ENCODE results near the gene LRRC32.

The LRRC32 gene

GRCh38 chr11:76691655-76692054, 21.1 kb upstream of the LRRC32 start:
- Histone ChIP-seq H3K4me3 (ENCODE audit: low read length, poor library complexity, severe bottlenecking) (no peak overlapping the region), H3K9ac (ENCODE audit: low read depth, low read length, poor library complexity, severe bottlenecking) (no peak overlapping the region), H3K4me2 (ENCODE audit: low read depth, low read length, poor library complexity, severe bottlenecking) (no peak overlapping the region), H3K36me3 (ENCODE audit: insufficient read depth, low read length) (no peaks in the 10 kb centered on the region), H2AFZ (ENCODE audit: low read length) (no peak overlapping the region), H3K79me2 (ENCODE audit: insufficient read depth, low read length) (no peaks in the 10 kb centered on the region), H3K4me1 (ENCODE audit: insufficient read depth, low read length, poor library complexity, severe bottlenecking) (peaks cover 4% of the 10 kb centered on the region), H3F3A (ENCODE audit: low read depth) (no peaks in the 10 kb centered on the region), H3K27me3 (ENCODE audit: insufficient read depth, low read length, poor library complexity, severe bottlenecking) (no peaks in the 10 kb centered on the region), H3K9me3 (ENCODE audit: insufficient read depth, low read depth, low read length) (no peaks in the 10 kb centered on the region), H3K9me2 (replicated peaks; ENCODE audit: low read depth, low read length) (no peaks in the 10 kb centered on the region), H4K20me1 (ENCODE audit: insufficient read depth, low read length, poor library complexity, severe bottlenecking) (no peaks in the 10 kb centered on the region)
- no peak for TF ChIP-seq CTCF (conservative IDR thresholded peaks at IDR 0.05; ENCODE audit: low read length)
- TF ChIP-seq EZH2phosphoT487 (IDR thresholded peaks at IDR 0.05; ENCODE audit: borderline replicate concordance): no peak

DNA sequence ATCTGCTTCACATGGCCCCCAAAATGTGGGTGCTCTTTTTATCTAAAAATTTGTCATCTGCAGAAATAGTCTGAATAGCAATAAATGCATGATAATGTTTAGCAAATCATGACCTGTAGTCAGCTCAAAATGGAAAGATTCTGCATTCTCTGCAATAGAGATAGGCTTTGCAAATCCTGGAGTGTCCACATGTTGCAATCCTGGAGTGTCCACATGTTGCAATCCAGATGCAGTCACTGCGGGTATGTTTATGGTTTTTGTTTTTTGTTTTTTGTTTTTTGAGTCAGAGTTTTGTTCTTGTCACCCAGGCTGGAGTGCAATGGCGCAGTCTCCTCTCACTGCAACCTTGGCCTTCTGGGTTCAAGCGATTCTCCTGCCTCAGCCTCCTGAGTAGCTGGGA, 20.2 kb upstream of the LRRC32 start:
- Histone ChIP-seq H3F3A (ENCODE audit: low read depth) (no peaks in the 10 kb centered on the region), H4K20me1 (ENCODE audit: insufficient read depth, low read length, poor library complexity, severe bottlenecking) (no peaks in the 10 kb centered on the region), H3K4me3 (ENCODE audit: low read length, poor library complexity, severe bottlenecking) (no peak overlapping the region), H2AFZ (ENCODE audit: low read length) (no peak overlapping the region), H3K4me2 (ENCODE audit: low read depth, low read length, poor library complexity, severe bottlenecking) (no peak overlapping the region), H3K4me1 (ENCODE audit: insufficient read depth, low read length, poor library complexity, severe bottlenecking) (peaks cover 3% of the 10 kb centered on the region), H3K9ac (ENCODE audit: low read depth, low read length, poor library complexity, severe bottlenecking) (no peak overlapping the region), H3K36me3 (ENCODE audit: insufficient read depth, low read length) (no peaks in the 10 kb centered on the region), H3K9me3 (ENCODE audit: insufficient read depth, low read depth, low read length) (no peaks in the 10 kb centered on the region), H3K9me2 (replicated peaks; ENCODE audit: low read depth, low read length) (no peaks in the 10 kb centered on the region), H3K27me3 (ENCODE audit: insufficient read depth, low read length, poor library complexity, severe bottlenecking) (no peaks in the 10 kb centered on the region), H3K79me2 (ENCODE audit: insufficient read depth, low read length) (no peaks in the 10 kb centered on the region)
- TF ChIP-seq EZH2phosphoT487 (IDR thresholded peaks at IDR 0.05; ENCODE audit: borderline replicate concordance): no peak
- no peak for TF ChIP-seq CTCF (conservative IDR thresholded peaks at IDR 0.05; ENCODE audit: low read length)

DNA sequence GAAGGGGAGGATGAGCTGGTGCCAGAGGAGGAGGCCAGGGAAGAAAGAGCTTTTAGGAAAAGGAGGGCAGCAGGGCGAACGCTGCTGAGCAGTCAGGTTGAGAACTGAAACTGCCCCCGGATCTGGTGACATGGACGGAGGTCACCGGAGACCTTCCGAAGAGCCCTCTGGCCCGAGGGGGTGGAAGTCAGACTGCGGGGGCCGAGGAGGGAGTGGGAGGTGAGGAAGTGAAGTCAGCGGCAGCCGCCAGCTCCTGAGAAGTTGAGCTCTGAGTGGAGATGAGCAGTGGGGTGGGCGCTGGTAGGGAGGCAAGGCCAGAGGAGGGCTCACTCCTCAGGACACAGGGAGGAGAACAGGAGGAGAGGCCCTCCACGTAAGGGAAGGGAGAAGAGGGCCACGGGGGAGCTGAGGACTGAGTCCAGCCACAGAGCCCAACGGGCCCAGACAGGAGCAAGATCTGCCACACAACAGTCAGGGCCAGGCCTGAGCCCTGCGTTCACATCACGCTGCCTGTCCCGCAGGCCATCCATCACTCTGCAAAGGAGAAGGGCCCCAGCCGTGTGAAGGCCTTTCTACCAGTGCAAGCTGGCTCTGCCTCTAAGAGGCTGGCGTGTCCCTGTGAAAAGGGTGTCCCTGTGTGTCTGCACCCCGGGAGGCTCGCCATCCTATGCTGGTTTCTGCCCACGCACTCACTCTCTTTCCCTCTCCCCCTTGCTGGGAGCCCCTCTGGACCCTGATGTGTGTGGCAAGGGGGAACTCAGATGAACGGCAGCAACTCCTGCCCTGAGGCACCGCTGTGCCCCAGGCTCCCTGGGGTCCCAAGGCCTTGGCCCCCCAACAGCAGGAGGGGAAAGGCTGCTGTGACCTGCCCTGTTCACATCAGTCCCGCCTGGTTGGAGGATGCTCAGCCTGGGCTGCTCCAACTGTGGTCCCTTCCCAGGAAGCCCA, 19.0 kb upstream of the LRRC32 start:
- Histone ChIP-seq H3K4me1 (ENCODE audit: insufficient read depth, low read length, poor library complexity, severe bottlenecking) (no peaks in the 10 kb centered on the region), H3K27me3 (ENCODE audit: insufficient read depth, low read length, poor library complexity, severe bottlenecking) (no peaks in the 10 kb centered on the region), H4K20me1 (ENCODE audit: insufficient read depth, low read length, poor library complexity, severe bottlenecking) (no peaks in the 10 kb centered on the region), H3K9me2 (replicated peaks; ENCODE audit: low read depth, low read length) (no peaks in the 10 kb centered on the region), H3K36me3 (ENCODE audit: insufficient read depth, low read length) (no peaks in the 10 kb centered on the region), H3K79me2 (ENCODE audit: insufficient read depth, low read length) (no peaks in the 10 kb centered on the region), H3K4me2 (ENCODE audit: low read depth, low read length, poor library complexity, severe bottlenecking) (no peak overlapping the region), H3K9me3 (ENCODE audit: insufficient read depth, low read depth, low read length) (no peaks in the 10 kb centered on the region), H3K9ac (ENCODE audit: low read depth, low read length, poor library complexity, severe bottlenecking) (no peak overlapping the region), H3K4me3 (ENCODE audit: low read length, poor library complexity, severe bottlenecking) (no peak overlapping the region), H2AFZ (ENCODE audit: low read length) (no peak overlapping the region), H3F3A (ENCODE audit: low read depth) (no peaks in the 10 kb centered on the region)
- TF ChIP-seq EZH2phosphoT487 (IDR thresholded peaks at IDR 0.05; ENCODE audit: borderline replicate concordance): no peak
- TF ChIP-seq CTCF (conservative IDR thresholded peaks at IDR 0.05; ENCODE audit: low read length): no peak
